T-helper 1 cell treated with Interleukin-12 subunit alpha and Interleukin-12 subunit beta and Interleukin-4 antibody, amounts not matched to agents 30 ng/mL and 1 ng/mL, for 36 hours (primary cell): ENCODE results near the gene MAML3. TPM values are rescaled to one million over a fixed set of nuclear protein-coding genes. Genes with fewer than 3 reads are reported as not detected.

Source experiments
- intact Hi-C: fragments of 100-400 bp; cut with micrococcal nuclease; formaldehyde crosslinking; loops from one replicate; pipeline ENCODE4 v1.15.1; 2024
- total RNA-seq: library from RNA; stranded (reverse); gene quantifications from 2 replicates; pipeline ENCODE4 v1.2.3, GENCODE V29; 2022

The MAML3 gene
- total RNA-seq, 1 donor from 2014 or later, result 0.83 TPM

DNA sequence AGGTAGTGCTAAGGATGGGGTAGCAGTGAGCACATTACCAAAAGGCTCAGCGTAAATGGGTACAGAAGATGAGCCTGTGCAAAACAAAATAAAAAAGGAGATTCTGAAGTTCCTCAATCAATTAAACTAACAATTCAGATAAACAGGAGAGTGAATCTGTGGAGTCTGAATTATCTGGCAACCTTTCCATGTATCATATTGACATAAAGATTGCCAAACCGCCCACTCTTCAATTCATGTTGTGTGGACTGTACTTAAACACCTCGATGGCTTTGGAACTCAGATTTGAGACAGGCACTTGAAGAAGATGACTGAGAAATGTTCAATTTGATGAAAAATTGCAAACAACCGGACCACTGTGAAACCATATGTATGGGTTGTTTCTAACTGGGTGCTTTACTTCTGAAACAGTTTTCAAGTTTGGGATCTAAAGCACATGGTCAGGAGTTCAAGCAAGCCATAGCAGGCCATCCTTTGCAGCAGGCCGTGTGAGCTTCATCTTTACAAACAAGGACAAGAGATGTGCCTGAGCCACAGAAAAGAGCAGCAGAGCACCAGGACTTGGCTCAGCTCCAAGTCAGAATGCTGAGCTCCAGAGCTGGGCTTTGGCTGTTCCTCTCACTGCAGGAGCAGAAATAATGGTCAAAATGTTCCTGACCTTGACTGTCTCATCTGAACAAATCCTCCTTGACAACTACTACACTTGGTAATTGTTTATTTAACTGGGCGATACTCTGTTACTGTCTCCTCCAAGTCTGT is 380.2 kb downstream of the MAML3 start:
- intact Hi-C loops, result no loop called here

- intact Hi-C loops, result no loop called here
These were observed 383.6 kb downstream of the MAML3 start for GRCh38 chr4:139770361-139770760.

GRCh38 chr4:139769364-139769763 is 384.6 kb downstream of the MAML3 start:
- intact Hi-C loops, result no loop called here

GRCh38 chr4:139768896-139769295 is 385.1 kb downstream of the MAML3 start:
- intact Hi-C loops, result no loop called here

DNA sequence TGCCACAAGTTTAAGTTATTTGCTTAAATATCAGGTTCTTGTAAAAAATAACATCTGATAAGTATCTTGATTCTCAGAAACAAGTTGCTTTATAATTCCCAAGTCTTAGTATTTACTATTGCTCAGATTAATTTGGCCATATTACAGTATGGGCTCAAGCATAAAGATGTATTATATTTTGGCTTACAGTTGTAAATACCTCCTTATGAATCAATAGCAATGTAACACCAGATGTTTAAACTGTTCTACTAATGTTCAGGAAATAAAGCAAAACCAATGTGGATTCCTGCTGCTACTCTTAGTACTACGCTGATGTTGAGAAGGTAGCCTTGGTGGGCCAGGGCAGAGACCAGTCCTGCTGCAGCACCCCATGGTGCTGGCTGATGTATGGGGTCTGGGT is 385.6 kb downstream of the MAML3 start:
- intact Hi-C loops, result no loop called here

GRCh38 chr4:139767585-139767984 is 386.4 kb downstream of the MAML3 start:
- intact Hi-C loops, result no loop called here

GRCh38 chr4:139767168-139767567 is 386.8 kb downstream of the MAML3 start:
- intact Hi-C loops, result no loop called here

GRCh38 chr4:139764686-139765310 is 389.2 kb downstream of the MAML3 start:
- intact Hi-C loops, result no loop called here

DNA sequence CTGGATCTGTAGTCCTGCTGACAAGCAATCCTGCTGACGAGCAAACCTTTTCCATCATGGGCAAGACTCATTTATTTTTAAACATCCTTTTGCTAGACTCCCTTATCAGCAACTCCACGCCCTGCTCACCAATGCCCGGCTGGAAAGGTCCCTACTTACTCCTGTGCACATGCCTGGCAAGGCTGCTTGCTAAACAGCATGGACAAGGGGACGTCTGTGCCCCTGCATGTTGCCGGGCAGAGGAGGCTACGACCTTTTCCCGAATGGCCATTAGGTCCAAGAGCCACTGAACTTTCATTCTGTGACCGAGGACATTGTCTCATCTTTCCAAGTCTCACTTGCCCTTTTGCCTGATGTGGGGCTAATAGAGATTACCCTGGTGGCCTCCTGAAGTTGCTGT is 389.8 kb downstream of the MAML3 start:
- intact Hi-C loops, result no loop called here

DNA sequence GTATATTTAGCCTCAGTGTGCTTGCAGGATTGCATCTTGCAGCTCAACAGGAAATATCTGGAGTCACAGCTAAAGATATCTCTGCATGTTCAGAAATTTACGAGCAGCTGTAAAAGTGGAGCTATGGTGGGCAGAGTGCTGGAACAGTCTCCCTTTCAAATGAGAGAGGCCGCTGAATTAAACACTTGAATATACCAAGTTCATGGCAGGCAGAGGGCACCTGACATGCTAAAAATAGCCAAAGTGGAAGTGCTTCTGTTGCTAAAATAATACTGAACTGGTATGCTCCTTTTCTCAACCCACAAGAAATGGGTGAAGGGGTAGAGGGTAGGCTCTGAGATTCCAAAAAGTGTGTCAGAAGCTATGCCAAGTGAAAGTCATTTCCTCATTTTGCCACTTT is 390.3 kb downstream of the MAML3 start:
- intact Hi-C loops, result no loop called here

DNA sequence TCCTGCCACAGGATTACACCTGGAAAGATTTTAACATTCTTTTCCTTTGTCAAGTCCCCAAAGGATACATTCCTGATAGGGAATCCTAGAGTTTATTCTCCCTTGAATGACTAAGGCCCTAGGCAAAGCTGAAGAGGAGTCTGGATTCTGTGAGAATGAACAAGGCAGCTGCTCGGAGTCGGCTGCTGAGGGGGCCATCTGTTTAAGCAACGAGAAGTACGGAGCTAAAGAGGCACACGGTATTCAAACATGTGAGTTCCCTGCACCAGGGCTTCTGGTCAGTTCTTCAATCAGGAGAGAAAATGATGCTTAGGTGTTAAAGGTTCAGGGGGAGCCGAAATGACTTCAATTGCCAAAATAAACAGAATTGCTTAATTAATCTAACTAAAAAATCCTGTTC is 390.8 kb downstream of the MAML3 start:
- intact Hi-C loops, result no loop called here

GRCh38 chr4:139762720-139763119 is 391.3 kb downstream of the MAML3 start:
- intact Hi-C loops, result no loop called here

DNA sequence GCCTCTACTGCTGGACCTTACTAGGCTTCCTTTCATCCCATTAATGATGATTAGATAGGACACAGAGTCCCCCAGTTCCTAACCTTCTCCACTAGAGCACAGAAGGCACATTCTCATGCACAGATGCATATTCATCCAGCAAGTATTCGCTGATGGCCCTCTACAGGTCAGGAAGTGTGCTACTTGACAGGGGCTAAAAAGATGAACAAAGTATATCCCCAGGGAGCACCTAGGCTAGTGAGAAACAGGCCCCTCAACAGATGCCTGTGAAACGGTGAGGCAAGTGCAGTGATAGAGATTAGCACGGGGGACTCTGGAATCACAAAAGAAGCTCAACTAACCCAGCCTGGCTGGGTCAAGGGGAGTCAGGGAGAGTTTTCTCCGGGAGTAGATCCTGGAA is 392.5 kb downstream of the MAML3 start:
- intact Hi-C loops, result no loop called here

DNA sequence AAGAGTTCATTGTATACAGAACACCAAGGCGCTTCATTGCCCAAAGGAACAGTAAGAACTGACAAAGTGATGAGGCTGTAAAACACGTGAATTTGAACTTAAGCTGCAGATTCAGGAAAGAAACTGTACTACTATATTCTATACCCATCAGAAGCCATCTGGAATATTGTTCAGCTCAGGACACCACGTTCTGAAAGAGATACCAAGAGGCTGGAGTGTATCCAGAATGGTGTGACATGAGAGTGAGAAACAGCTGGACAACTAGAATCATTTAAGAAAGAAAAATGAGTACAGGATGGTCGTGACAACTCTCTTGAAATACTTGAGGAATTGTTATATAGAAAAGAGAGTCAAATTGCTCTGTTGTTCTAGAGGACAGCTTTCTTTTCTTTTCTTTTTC is 393.4 kb downstream of the MAML3 start:
- intact Hi-C loops, result no loop called here

DNA sequence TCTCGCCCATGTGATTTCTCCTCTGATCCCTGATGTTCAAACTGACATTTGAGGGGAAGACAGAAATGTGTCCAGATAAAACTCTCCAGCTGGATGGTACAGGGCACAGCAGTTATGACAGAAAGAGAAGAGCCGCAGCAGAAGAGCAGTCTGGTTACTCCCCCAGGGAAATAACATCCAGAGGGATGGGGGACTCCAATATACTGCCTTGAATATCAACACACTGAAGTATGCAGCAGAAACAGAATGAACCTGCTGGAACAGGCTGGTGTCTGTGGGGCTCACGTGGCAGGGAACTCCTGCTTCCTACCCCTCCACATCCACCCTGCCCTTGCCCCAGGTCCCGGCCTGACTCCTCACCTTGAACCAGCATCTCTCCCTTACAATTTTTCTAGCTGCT is 394.9 kb downstream of the MAML3 start:
- intact Hi-C loops, result no loop called here

- intact Hi-C loops, result no loop called here
These were observed 397.4 kb downstream of the MAML3 start for GRCh38 chr4:139756391-139757180.

- intact Hi-C loops, result no loop called here
These were observed 399.0 kb downstream of the MAML3 start for GRCh38 chr4:139754938-139755337.

- intact Hi-C loops, result no loop called here
These were observed 400.3 kb downstream of the MAML3 start for GRCh38 chr4:139753686-139754085.

- intact Hi-C loops, result no loop called here
These were observed 404.0 kb downstream of the MAML3 start for GRCh38 chr4:139749835-139750498.

GRCh38 chr4:139749338-139749737 is 404.6 kb downstream of the MAML3 start:
- intact Hi-C loops, result no loop called here

DNA sequence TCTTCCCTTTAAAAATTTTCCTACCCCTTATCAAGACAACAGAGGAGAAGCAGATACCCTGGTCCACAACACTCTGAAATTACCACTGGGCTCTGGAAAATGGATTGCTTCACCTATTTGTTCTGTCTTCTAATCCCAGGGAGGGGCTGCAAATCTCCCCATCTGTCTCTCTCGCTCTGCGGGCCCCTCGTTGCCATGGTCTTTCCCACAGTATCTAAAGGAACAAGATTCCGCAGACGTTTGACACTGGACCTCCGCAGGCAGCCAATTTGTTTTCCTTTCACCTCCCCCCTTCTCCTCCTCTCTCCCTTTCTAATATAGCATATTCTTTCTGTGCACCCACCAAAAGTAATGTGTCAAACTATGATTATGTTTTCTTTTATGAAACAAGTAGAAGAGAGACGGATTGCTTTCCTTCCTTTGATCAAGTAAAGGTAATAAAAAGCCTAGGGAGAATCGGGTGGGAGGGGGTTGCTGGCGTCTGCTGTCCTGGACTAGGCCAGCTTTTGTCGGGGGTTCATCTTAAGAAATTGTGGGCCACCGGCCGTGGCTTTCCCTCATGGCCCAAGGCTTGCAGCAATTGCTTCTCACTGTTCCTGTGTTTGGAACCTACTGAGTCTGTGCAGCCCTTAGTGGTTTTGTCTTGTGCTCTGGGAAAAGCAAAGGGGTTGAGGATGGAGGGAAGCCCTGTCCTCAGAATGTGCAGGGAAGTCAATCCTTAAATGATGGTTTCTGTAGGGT is 407.4 kb downstream of the MAML3 start:
- intact Hi-C loops, result no loop called here
